Measurements from ENCODE around the gene FBN1.

Gene FBN1

DNA sequence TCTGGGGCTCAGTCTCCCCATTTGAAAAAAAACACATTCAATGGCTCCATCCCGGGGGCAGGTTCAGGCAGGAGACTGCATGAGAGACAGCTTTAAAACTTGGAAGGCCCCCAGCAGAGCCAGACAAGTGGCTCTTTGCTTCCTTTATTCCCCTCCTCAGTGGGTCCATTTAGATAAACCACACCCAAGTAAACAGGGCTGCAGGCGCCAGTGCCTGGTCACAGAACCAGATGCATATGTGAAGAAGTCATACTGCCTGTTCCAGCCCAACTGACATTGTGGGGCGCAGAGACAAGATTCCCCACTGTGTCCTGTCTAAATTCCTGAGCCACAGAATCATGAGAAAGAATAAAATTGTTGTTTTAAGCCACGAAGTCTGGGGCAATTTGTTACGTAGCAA lies 9.0 kb downstream of the FBN1 start:
- no peak overlapping the region for H3K9ac ChIP-seq (ENCODE audit: low read length)
- peaks cover under 1% of the 10 kb centered on the region; the same call in 1 of the 2 replicates for H3K4me1 ChIP-seq (ENCODE audit: control insufficient read depth, insufficient read depth, low read length)
- no peak overlapping the region for H3K4me3 ChIP-seq (ENCODE audit: low read depth, low read length)
- H3K9me3 ChIP-seq (ENCODE audit: control insufficient read depth, insufficient read depth, low read depth, low read length) = no peaks in the 10 kb centered on the region
- H3K36me3 ChIP-seq (ENCODE audit: control insufficient read depth, insufficient read depth, low read length) = no peaks in the 10 kb centered on the region
- H3K27me3 ChIP-seq (ENCODE audit: control insufficient read depth, insufficient read depth, low read length) = no peaks in the 10 kb centered on the region
- no peak overlapping the region for H3K27ac ChIP-seq (ENCODE audit: low read depth, low read length)

DNA sequence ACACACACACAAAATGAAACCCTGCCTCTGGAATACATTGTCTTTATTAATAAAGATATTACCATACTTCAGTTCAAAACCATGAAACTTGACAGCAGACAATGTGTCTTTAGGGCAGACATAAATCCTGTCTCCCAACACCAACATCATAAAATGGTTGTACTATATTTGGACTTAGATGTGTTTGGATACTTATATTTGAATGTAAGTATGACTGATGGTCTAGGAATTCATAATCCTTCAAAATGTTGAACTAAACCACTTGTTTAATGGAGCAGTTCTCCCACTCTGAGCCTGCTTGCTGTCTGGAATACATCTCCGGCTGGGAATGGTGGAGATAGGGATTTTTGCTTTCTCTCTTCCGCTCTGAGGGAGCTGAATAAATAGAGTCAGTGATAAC lies 10.6 kb downstream of the FBN1 start:
- Histone ChIP-seq H3K9me3 (ENCODE audit: control insufficient read depth, insufficient read depth, low read depth, low read length) (no peaks in the 10 kb centered on the region), H3K4me1 (ENCODE audit: control insufficient read depth, insufficient read depth, low read length) (peaks cover 4% of the 10 kb centered on the region; the same call in 1 of the 2 replicates), H3K9ac (ENCODE audit: low read length) (no peak overlapping the region), H3K4me3 (ENCODE audit: low read depth, low read length) (no peak overlapping the region), H3K36me3 (ENCODE audit: control insufficient read depth, insufficient read depth, low read length) (no peaks in the 10 kb centered on the region), H3K27ac (ENCODE audit: low read depth, low read length) (no peak overlapping the region), H3K27me3 (ENCODE audit: control insufficient read depth, insufficient read depth, low read length) (no peaks in the 10 kb centered on the region)

GRCh38 chr15:48634096-48634495 lies 11.4 kb downstream of the FBN1 start:
- Histone ChIP-seq H3K4me1 (ENCODE audit: control insufficient read depth, insufficient read depth, low read length) (peaks cover 4% of the 10 kb centered on the region; the same call in 1 of the 2 replicates), H3K9ac (ENCODE audit: low read length) (no peak overlapping the region), H3K27ac (ENCODE audit: low read depth, low read length) (no peak overlapping the region), H3K4me3 (ENCODE audit: low read depth, low read length) (no peak overlapping the region), H3K36me3 (ENCODE audit: control insufficient read depth, insufficient read depth, low read length) (no peaks in the 10 kb centered on the region), H3K9me3 (ENCODE audit: control insufficient read depth, insufficient read depth, low read depth, low read length) (no peaks in the 10 kb centered on the region), H3K27me3 (ENCODE audit: control insufficient read depth, insufficient read depth, low read length) (no peaks in the 10 kb centered on the region)

DNA sequence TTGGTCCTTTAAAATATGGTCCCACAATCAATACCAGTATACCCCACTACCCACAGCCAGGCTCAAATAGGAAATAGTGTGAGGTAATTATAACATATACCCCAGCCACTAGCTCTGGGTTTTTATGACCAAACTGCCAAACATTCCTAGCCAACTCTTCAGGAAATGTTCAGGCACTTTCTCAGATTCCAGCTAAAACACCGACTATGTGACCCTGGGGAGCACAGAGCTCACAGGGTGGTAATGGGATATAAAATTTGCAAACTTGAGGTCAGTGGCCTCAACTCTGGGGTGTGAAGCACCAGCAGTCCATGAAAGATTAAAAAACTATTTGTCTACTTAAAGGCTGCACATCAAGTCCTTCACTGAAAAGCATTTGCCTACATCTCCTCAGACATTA lies 12.9 kb downstream of the FBN1 start:
- no peak overlapping the region for H3K27ac ChIP-seq (ENCODE audit: low read depth, low read length)
- H3K36me3 ChIP-seq (ENCODE audit: control insufficient read depth, insufficient read depth, low read length) = no peaks in the 10 kb centered on the region
- no peaks in the 10 kb centered on the region for H3K27me3 ChIP-seq (ENCODE audit: control insufficient read depth, insufficient read depth, low read length)
- H3K4me3 ChIP-seq (ENCODE audit: low read depth, low read length) = no peak overlapping the region
- H3K4me1 ChIP-seq (ENCODE audit: control insufficient read depth, insufficient read depth, low read length) = peaks cover 4% of the 10 kb centered on the region; the same call in 1 of the 2 replicates
- H3K9me3 ChIP-seq (ENCODE audit: control insufficient read depth, insufficient read depth, low read depth, low read length) = no peaks in the 10 kb centered on the region
- no peak overlapping the region for H3K9ac ChIP-seq (ENCODE audit: low read length)

DNA sequence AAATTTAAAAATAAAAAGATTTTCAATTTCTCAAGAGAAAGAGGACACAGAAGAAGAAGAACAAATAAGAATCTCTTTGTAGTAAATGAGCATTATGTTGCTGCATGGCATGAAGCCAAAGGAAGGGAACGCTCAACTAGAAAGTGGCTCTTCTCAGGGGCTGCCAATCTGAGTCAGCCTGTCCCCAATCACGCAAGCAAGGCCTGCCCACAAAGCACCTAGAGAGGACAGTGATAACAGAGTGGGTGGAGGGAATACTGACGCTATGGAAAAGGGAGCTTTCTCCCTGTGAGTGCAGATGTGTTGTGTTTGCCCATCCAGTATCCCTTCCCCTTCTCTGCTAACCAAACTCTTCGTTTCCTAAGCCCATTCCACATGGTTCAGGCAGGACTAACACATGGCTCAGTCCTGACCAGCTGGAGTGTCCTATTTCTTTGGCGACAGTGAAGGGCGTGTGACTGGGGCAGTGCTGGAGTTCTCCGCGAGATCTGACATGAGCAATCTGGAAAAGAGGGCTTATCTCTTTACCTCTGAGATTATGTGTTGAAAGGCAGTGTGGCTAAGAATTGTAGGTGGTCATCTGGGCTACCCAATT lies 14.2 kb downstream of the FBN1 start:
- no peak overlapping the region for H3K27ac ChIP-seq (ENCODE audit: low read depth, low read length)
- H3K27me3 ChIP-seq (ENCODE audit: control insufficient read depth, insufficient read depth, low read length) = no peaks in the 10 kb centered on the region
- no peak overlapping the region for H3K4me3 ChIP-seq (ENCODE audit: low read depth, low read length)
- H3K4me1 ChIP-seq (ENCODE audit: control insufficient read depth, insufficient read depth, low read length) = peaks cover 4% of the 10 kb centered on the region; the same call in 1 of the 2 replicates
- no peak overlapping the region for H3K9ac ChIP-seq (ENCODE audit: low read length)
- no peaks in the 10 kb centered on the region for H3K36me3 ChIP-seq (ENCODE audit: control insufficient read depth, insufficient read depth, low read length)
- no peaks in the 10 kb centered on the region for H3K9me3 ChIP-seq (ENCODE audit: control insufficient read depth, insufficient read depth, low read depth, low read length)

DNA sequence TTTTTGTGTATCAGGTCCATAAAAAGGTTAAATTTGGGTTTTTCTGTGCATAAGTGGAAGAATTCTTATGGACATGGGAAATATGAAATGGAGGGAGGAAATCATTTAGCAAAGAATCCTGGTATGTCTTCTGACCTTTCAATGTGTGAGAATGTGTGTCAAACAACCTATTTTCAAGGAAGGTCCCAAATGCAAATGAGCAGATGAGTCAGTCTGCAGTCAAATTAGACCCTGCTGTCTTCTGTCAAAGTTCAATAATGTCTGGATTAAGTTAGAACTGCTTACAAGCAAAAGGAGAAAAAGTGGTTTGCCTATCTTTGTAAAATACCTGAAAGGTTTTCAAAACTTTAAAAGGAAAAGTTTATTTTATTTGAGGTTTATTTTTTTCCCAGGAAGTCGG lies 15.3 kb downstream of the FBN1 start:
- Histone ChIP-seq H3K27ac (ENCODE audit: low read depth, low read length) (no peak overlapping the region), H3K27me3 (ENCODE audit: control insufficient read depth, insufficient read depth, low read length) (no peaks in the 10 kb centered on the region), H3K9me3 (ENCODE audit: control insufficient read depth, insufficient read depth, low read depth, low read length) (no peaks in the 10 kb centered on the region), H3K4me1 (ENCODE audit: control insufficient read depth, insufficient read depth, low read length) (peaks cover 4% of the 10 kb centered on the region; the same call in 1 of the 2 replicates), H3K36me3 (ENCODE audit: control insufficient read depth, insufficient read depth, low read length) (no peaks in the 10 kb centered on the region), H3K4me3 (ENCODE audit: low read depth, low read length) (no peak overlapping the region), H3K9ac (ENCODE audit: low read length) (no peak overlapping the region)

GRCh38 chr15:48628832-48629231 lies 16.7 kb downstream of the FBN1 start:
- Histone ChIP-seq H3K27ac (ENCODE audit: low read depth, low read length) (no peak overlapping the region), H3K27me3 (ENCODE audit: control insufficient read depth, insufficient read depth, low read length) (no peaks in the 10 kb centered on the region), H3K4me1 (ENCODE audit: control insufficient read depth, insufficient read depth, low read length) (peaks cover 10% of the 10 kb centered on the region), H3K9me3 (ENCODE audit: control insufficient read depth, insufficient read depth, low read depth, low read length) (no peaks in the 10 kb centered on the region), H3K36me3 (ENCODE audit: control insufficient read depth, insufficient read depth, low read length) (no peaks in the 10 kb centered on the region), H3K4me3 (ENCODE audit: low read depth, low read length) (no peak overlapping the region), H3K9ac (ENCODE audit: low read length) (no peak overlapping the region)

DNA sequence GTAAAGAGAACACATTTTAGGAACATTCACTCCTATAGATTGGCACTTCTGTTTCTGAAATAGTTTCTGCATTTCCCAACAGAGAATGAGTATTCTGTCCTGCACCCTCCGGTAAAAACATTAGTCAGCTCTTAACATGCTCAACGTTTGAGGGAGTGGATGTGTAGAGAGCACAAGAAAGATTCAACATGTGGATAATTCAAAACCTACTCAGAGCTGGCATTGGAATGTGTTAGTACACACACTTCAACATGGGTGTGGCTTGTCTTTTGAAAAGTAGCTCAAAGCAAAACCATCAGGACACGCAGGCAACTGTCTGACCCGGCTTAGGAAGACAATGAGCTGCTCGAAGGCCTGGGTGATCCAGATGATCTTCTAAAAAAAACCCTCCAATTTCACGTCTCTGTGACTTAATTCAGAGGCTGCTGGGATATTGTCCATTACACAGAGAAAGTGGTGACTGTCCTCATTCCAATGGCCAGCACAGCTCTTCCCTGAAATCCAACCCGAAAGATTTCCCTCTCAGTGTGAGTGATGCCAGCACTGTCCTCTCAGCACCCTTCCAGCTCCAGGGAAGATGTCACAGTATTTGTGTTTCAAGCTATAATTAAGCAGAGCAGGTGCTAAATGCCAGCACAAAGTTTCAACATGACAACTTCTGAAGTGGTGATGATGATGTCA lies 18.1 kb downstream of the FBN1 start:
- H3K36me3 ChIP-seq (ENCODE audit: control insufficient read depth, insufficient read depth, low read length) = no peaks in the 10 kb centered on the region
- no peak overlapping the region for H3K9ac ChIP-seq (ENCODE audit: low read length)
- H3K27ac ChIP-seq (ENCODE audit: low read depth, low read length) = no peak overlapping the region
- H3K4me1 ChIP-seq (ENCODE audit: control insufficient read depth, insufficient read depth, low read length) = peaks cover 10% of the 10 kb centered on the region
- no peaks in the 10 kb centered on the region for H3K27me3 ChIP-seq (ENCODE audit: control insufficient read depth, insufficient read depth, low read length)
- H3K9me3 ChIP-seq (ENCODE audit: control insufficient read depth, insufficient read depth, low read depth, low read length) = no peaks in the 10 kb centered on the region
- H3K4me3 ChIP-seq (ENCODE audit: low read depth, low read length) = no peak overlapping the region

DNA sequence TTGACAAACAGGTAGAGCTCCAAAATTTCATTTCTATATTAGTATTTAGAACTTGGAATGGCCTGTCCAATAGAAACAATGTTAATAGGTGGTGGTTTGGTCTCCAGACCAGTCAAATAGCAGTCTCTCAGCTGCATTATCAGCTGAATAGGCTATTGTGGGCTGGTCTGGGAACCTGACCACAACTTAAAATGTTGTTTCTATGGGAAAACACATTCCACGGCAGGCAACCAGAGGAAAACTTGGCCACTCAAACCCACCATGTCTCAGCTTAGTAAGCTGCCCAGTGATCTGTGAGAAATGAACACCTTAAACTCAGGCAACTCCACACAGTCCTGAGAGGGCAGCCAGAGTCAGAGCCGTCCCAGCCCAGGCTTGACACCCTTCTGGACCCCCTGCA lies 20.4 kb downstream of the FBN1 start:
- H3K27ac ChIP-seq (ENCODE audit: low read depth, low read length) = no peak overlapping the region
- H3K27me3 ChIP-seq (ENCODE audit: control insufficient read depth, insufficient read depth, low read length) = no peaks in the 10 kb centered on the region
- peaks cover 6% of the 10 kb centered on the region for H3K4me1 ChIP-seq (ENCODE audit: control insufficient read depth, insufficient read depth, low read length)
- H3K36me3 ChIP-seq (ENCODE audit: control insufficient read depth, insufficient read depth, low read length) = no peaks in the 10 kb centered on the region
- H3K9me3 ChIP-seq (ENCODE audit: control insufficient read depth, insufficient read depth, low read depth, low read length) = no peaks in the 10 kb centered on the region
- H3K4me3 ChIP-seq (ENCODE audit: low read depth, low read length) = no peak overlapping the region
- no peak overlapping the region for H3K9ac ChIP-seq (ENCODE audit: low read length)

GRCh38 chr15:48624700-48625099 lies 20.8 kb downstream of the FBN1 start:
- Histone ChIP-seq H3K27me3 (ENCODE audit: control insufficient read depth, insufficient read depth, low read length) (no peaks in the 10 kb centered on the region), H3K4me3 (ENCODE audit: low read depth, low read length) (no peak overlapping the region), H3K9ac (ENCODE audit: low read length) (no peak overlapping the region), H3K36me3 (ENCODE audit: control insufficient read depth, insufficient read depth, low read length) (no peaks in the 10 kb centered on the region), H3K4me1 (ENCODE audit: control insufficient read depth, insufficient read depth, low read length) (peaks cover 6% of the 10 kb centered on the region), H3K27ac (ENCODE audit: low read depth, low read length) (no peak overlapping the region), H3K9me3 (ENCODE audit: control insufficient read depth, insufficient read depth, low read depth, low read length) (no peaks in the 10 kb centered on the region)

DNA sequence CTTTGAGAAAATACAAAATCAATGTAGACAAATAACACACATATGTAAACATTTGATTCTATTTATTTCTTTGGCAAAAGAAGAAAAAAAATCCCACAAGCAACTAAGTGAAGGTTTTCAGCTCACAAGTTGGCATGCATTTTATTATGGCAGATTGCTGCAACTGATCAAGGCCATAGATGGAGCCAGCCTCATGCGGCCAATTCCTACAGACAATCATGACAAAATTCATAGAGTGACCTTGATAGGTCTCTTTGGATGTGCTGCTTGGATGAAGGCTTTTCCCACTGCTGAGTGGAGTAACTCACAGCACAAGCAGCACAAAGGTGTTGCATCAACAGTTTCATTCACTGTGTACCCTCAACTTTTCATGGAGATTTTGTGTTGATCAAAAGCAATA lies 22.1 kb downstream of the FBN1 start:
- Histone ChIP-seq H3K27me3 (ENCODE audit: control insufficient read depth, insufficient read depth, low read length) (no peaks in the 10 kb centered on the region), H3K36me3 (ENCODE audit: control insufficient read depth, insufficient read depth, low read length) (no peaks in the 10 kb centered on the region), H3K27ac (ENCODE audit: low read depth, low read length) (no peak overlapping the region), H3K4me3 (ENCODE audit: low read depth, low read length) (no peak overlapping the region), H3K4me1 (ENCODE audit: control insufficient read depth, insufficient read depth, low read length) (peaks cover 6% of the 10 kb centered on the region), H3K9me3 (ENCODE audit: control insufficient read depth, insufficient read depth, low read depth, low read length) (peaks cover 3% of the 10 kb centered on the region), H3K9ac (ENCODE audit: low read length) (no peak overlapping the region)
